NCI-H345 treated with DMSO at 0.1 percent for 48 hours (cell line): Measurements from ENCODE around the gene SMARCA4.
"Not testable (repeated sequence)": the region's sequence is repeated elsewhere in the genome, so short reads cannot be mapped to it uniquely, and the experiment has no call there.

Source experiments
- DNase-seq: peaks from one replicate; lab custom pipeline; 2025; ENCODE audit not compliant: unreplicated experiment; lab: John Stamatoyannopoulos, UW

SMARCA4 gene

GRCh38 chr19:11092181-11092538 lies 131.3 kb downstream of the SMARCA4 start:
- no peak for DNase-seq

DNA sequence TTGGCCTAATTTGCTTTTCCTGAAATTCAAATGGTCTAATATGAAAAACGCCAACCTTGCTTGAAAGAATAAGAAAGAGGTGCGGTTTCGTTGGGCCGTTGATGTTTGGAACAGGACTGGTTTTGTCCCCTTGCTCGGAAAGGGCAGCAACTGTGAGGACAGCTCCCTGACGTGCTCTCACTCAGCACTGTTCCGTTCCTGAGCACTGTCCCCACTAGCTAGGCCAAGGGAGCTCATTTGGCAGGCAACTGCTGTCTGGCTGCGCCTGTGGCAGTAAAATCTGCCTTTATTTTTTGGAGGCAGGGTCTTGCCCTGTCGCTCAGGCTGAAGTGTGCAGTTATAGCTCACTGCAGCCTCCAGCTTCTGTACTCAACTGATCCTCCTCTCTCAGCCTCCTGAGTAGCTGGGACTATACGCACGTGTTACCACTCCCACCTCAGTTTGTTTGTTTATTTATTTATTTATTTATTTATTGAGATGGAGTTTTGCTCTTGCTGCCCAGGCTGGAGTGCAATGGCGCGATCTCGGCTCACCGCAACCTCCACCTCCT lies 132.9 kb downstream of the SMARCA4 start:
- DNase-seq, result no peak

- no peak for DNase-seq
Observed at GRCh38 chr19:11094520-11094894, 133.7 kb downstream of the SMARCA4 start.

GRCh38 chr19:11096210-11096841 lies 135.5 kb downstream of the SMARCA4 start:
- no peak for DNase-seq

- not testable (repeated sequence) for DNase-seq
Observed at GRCh38 chr19:11097367-11097766, 136.5 kb downstream of the SMARCA4 start.

DNA sequence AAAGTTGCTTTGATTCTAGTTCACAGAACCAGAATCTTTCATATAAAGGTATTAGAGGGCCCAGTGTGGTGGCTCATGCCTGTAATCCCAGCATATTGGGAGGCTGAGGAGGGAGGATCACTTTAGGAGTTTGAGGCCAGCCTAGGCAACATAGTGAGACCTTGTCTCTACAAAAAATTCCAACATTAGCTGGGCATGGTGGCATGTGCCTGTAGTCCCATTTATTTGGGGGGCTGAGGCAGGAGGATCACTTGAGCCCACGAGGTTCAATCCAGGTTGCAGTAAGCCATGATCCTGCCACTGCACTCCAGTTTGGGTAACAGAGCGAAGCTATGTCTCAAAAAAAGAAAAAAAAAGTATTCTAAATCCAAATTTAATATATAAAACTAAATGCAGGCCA lies 137.5 kb downstream of the SMARCA4 start:
- DNase-seq, result no peak

GRCh38 chr19:11098861-11099260 lies 138.0 kb downstream of the SMARCA4 start:
- no peak for DNase-seq

- DNase-seq, result no peak
Observed at GRCh38 chr19:11100049-11100448, 139.2 kb downstream of the SMARCA4 start.

- DNase-seq, result no peak
Observed at GRCh38 chr19:11101057-11101456, 140.2 kb downstream of the SMARCA4 start.

GRCh38 chr19:11102944-11103343 lies 142.1 kb downstream of the SMARCA4 start:
- no peak for DNase-seq

DNA sequence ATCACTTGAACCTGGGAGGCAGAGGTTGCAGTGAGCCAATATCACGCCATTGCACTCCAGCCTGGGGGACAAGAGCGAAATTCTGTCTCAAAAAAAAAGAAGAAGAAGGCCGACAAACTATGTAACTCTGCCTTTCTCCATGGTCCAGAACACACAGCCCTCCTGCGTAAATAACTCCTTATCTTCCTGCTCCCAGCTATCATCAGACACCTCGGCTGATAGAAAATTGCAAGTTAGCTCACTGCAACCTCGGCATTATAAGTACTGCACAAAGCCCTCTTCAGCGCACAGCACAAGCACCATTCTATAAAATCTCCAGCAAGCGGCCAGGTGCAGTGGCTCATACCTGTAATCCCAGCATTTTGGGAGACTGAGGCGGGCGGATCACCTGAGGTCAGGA lies 142.8 kb downstream of the SMARCA4 start:
- not testable (repeated sequence) for DNase-seq

GRCh38 chr19:11105014-11105636 lies 144.3 kb downstream of the SMARCA4 start:
- DNase-seq, result no peak

DNA sequence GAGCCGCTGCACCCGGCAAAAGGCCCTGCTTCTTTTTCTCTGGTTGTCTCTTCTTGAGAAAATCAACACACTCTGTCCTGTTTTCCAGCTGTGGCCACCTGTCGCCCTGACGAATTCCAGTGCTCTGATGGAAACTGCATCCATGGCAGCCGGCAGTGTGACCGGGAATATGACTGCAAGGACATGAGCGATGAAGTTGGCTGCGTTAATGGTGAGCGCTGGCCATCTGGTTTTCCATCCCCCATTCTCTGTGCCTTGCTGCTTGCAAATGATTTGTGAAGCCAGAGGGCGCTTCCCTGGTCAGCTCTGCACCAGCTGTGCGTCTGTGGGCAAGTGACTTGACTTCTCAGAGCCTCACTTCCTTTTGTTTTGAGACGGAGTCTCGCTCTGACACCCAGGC lies 145.6 kb downstream of the SMARCA4 start:
- DNase-seq, result no peak

- no peak for DNase-seq
Observed at GRCh38 chr19:11108746-11109145, 147.9 kb downstream of the SMARCA4 start.

DNA sequence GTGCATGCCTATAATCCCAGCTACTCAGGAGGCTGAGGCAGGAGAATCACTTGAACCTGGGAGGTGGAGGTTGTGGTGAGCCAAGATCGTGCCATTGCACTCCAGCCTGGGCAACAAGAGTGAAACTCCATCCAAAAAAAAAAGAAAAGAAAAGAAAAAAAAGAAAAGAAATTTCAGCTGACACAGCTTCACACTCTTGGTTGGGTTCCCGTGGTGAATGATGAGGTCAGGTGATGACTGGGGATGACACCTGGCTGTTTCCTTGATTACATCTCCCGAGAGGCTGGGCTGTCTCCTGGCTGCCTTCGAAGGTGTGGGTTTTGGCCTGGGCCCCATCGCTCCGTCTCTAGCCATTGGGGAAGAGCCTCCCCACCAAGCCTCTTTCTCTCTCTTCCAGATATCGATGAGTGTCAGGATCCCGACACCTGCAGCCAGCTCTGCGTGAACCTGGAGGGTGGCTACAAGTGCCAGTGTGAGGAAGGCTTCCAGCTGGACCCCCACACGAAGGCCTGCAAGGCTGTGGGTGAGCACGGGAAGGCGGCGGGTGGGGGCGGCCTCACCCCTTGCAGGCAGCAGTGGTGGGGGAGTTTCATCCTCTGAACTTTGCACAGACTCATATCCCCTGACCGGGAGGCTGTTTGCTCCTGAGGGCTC lies 150.4 kb downstream of the SMARCA4 start:
- DNase-seq, result no peak

DNA sequence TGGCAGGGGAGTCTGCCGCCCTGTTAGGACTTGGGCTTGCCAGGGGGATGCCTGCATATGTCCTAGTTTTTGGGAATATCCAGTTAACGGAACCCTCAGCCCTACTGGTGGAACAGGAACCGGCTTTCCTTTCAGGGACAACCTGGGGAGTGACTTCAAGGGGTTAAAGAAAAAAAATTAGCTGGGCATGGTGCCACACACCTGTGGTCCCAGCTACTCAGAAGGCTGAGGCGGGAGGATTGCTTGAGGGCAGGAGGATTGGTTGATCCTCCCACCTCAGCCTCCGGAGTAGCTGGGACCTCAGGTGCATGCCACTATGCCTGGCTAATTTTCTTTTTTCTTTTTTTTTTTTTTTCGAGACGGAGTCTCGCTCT lies 150.9 kb downstream of the SMARCA4 start:
- no peak for DNase-seq
